CD14-positive monocyte (primary cell): ENCODE measurements around the gene INSYN2B. TPM values are rescaled to one million over a fixed set of nuclear protein-coding genes. Genes with fewer than 3 reads are reported as not detected.

Experiments
- DNase-seq, 3 donors: peaks; one replicate each; pipeline ENCODE4 v3.0.0-alpha.2; 2011 to 2022
- H2AFZ ChIP-seq: 2 replicates; pipeline ENCODE4 v1.6.0; 2012; ENCODE audit warnings: mild to moderate bottlenecking, low read depth, low read length, inconsistent platforms; ENCODE audit not compliant: insufficient read depth, poor library complexity, severe bottlenecking
- H3K27ac ChIP-seq, 2 donors: 1 replicate in 1 of 2; 2 replicates in 1 of 2; pipeline ENCODE4 v1.5.1; 2012 to 2013; ENCODE audit warnings: low read length in 2 of 2, control low read depth in 1 of 2, inconsistent platforms in 1 of 2, low read depth in 1 of 2, mild to moderate bottlenecking in 1 of 2
- H3K27me3 ChIP-seq, 2 donors: one replicate each; pipeline versions ENCODE4 v1.6.0 to v1.6.1; 2011 to 2013; ENCODE audit warnings: low read length in 2 of 2; ENCODE audit not compliant: control insufficient read depth in 2 of 2, insufficient read depth in 2 of 2
- H3K36me3 ChIP-seq, 2 donors: replicated peaks in 1 of 2; 1 replicate in 1 of 2; 2 replicates in 1 of 2; pipeline versions ENCODE4 v1.5.1 to v1.6.1; 2012 to 2013; ENCODE audit warnings: low read length in 2 of 2, control low read depth in 1 of 2, inconsistent platforms in 1 of 2, mild to moderate bottlenecking in 1 of 2; ENCODE audit not compliant: insufficient read depth in 2 of 2, control insufficient read depth in 1 of 2
- H3K4me1 ChIP-seq, 2 donors: 1 replicate in 1 of 2; 2 replicates in 1 of 2; pipeline versions ENCODE4 v1.5.1 to v1.6.1; 2012 to 2013; ENCODE audit warnings: low read length in 2 of 2, control low read depth in 1 of 2, inconsistent platforms in 1 of 2, mild to moderate bottlenecking in 1 of 2, moderate library complexity in 1 of 2; ENCODE audit not compliant: insufficient read depth in 2 of 2, control insufficient read depth in 1 of 2
- H3K4me2 ChIP-seq: replicated peaks from 2 replicates; pipeline ENCODE3; 2012; ENCODE audit warnings: low read length, moderate library complexity, mild to moderate bottlenecking; ENCODE audit not compliant: poor library complexity, severe bottlenecking; ENCODE audit errors: extremely low read depth
- H3K4me3 ChIP-seq, 3 experiments: fragments of 200-600 bp in 1 of 3; sonication (generic) in 1 of 3; replicated peaks in 1 of 3; 1 replicate in 2 of 3; 2 replicates in 1 of 3; pipeline ENCODE4 v1.5.1; 2011 to 2013; ENCODE audit warnings: low read length in 3 of 3, mild to moderate bottlenecking in 3 of 3, control low read depth in 2 of 3, low read depth in 2 of 3, inconsistent platforms in 1 of 3, moderate library complexity in 1 of 3
- H3K79me2 ChIP-seq: 2 replicates; pipeline ENCODE4 v1.6.0; 2012; ENCODE audit warnings: mild to moderate bottlenecking, control low read depth, inconsistent platforms, low read length, moderate library complexity; ENCODE audit not compliant: insufficient read depth
- H3K9ac ChIP-seq: 2 replicates; pipeline ENCODE4 v1.6.0; 2017; ENCODE audit warnings: low read length, mild to moderate bottlenecking; ENCODE audit not compliant: insufficient read depth, poor library complexity, severe bottlenecking
- H3K9me3 ChIP-seq, 2 donors: replicated peaks in 1 of 2; 1 replicate in 1 of 2; 2 replicates in 1 of 2; pipeline versions ENCODE4 v1.5.1 to v1.6.1; 2012 to 2013; ENCODE audit warnings: low read length in 2 of 2, control low read depth in 1 of 2; ENCODE audit not compliant: control insufficient read depth in 1 of 2, insufficient read depth in 1 of 2
- H4K20me1 ChIP-seq: 2 replicates; pipeline ENCODE4 v1.6.0; 2012; ENCODE audit warnings: mild to moderate bottlenecking, low read length, control low read depth, moderate library complexity; ENCODE audit not compliant: insufficient read depth
- H3K27ac Mint-ChIP-seq, 7 donors: one replicate each; pipeline ENCODE4 v1.8.0; 2020; ENCODE audit warnings: mild to moderate bottlenecking in 7 of 7, mixed read lengths in 7 of 7, moderate library complexity in 6 of 7, inconsistent platforms in 2 of 7
- H3K27me3 Mint-ChIP-seq, 3 donors: one replicate each; pipeline ENCODE4 v1.8.0; 2021 to 2022; ENCODE audit warnings: low read depth in 3 of 3, mild to moderate bottlenecking in 3 of 3, mixed read lengths in 3 of 3, moderate library complexity in 3 of 3, inconsistent platforms in 1 of 3
- H3K36me3 Mint-ChIP-seq, 2 donors: one replicate each; pipeline ENCODE4 v1.8.0; 2020; ENCODE audit warnings: mixed read lengths in 2 of 2, inconsistent platforms in 1 of 2, mild to moderate bottlenecking in 1 of 2
- H3K4me1 Mint-ChIP-seq: one replicate; pipeline ENCODE4 v1.8.0; 2020; ENCODE audit warnings: mild to moderate bottlenecking, mixed read lengths
- H3K4me3 Mint-ChIP-seq, 2 donors: one replicate each; pipeline ENCODE4 v1.8.0; 2020; ENCODE audit warnings: mild to moderate bottlenecking in 2 of 2, mixed read lengths in 2 of 2, moderate library complexity in 1 of 2
- H3K9me3 Mint-ChIP-seq, 7 donors: one replicate each; pipeline ENCODE4 v1.8.0; 2020 to 2022; ENCODE audit warnings: mixed read lengths in 7 of 7, mild to moderate bottlenecking in 6 of 7, moderate library complexity in 6 of 7, inconsistent platforms in 2 of 7
- CTCF ChIP-seq: fragments of 200-600 bp; IDR thresholded peaks from one replicate; pipeline ENCODE4 v1.8.0; 2022; ENCODE audit warnings: antibody characterized with exemption, mild to moderate bottlenecking
- WGBS: methylation state at CpG from one replicate; pipeline ENCODE4 v1.1.5; 2013; ENCODE audit warnings: missing lambda C conversion rate; ENCODE audit not compliant: insufficient coverage; 5-methylcytosine and 5-hydroxymethylcytosine counted together
- intact Hi-C, 2 donors: fragments of 100-400 bp; cut with micrococcal nuclease; formaldehyde crosslinking; loops; one replicate each; pipeline versions ENCODE4 v1.15.0 to v1.15.1; 2023
- polyA plus RNA-seq, 3 donors: library from polyadenylated mRNA; depleted of rRNA in 1 of 3; unstranded in 2 of 3; stranded (reverse) in 1 of 3; fragments of 300-500 nt in 2 of 3; fragments of >200 nt in 1 of 3; fragmentation: Illumina TruSeq in 2 of 3; gene quantifications; 1 replicate in 2 of 3; 2 replicates in 1 of 3; pipeline ENCODE4 v1.2.3, GENCODE V29; 2012 to 2021

INSYN2B gene
- polyA plus RNA-seq, 3 donors: 0.17 TPM; not detected in 2

GRCh38 chr5:169935762-169936161 lies 44.5 kb downstream of the INSYN2B start:
- Histone ChIP-seq H2AFZ (no peak overlapping the region), H3K79me2 (peaks cover 9% of the 10 kb centered on the region), H3K36me3 (peaks cover 51 to 82% of the 10 kb centered on the region in 2 donors), H4K20me1 (peaks cover 99% of the 10 kb centered on the region), H3K9ac (no peak overlapping the region), H3K9me3 (no peaks in the 10 kb centered on the region), H3K27ac (peak overlapping the region in 1 of 2 donors; percentile 40), H3K27me3 (no peaks in the 10 kb centered on the region), H3K4me1 (no peaks in the 10 kb centered on the region), H3K4me3 (no peak overlapping the region), H3K4me2 (no peak overlapping the region)
- Mint-ChIP-seq H3K4me3 (no peak overlapping the region), H3K9me3 (peaks cover 0 to 3% (median 0%) of the 10 kb centered on the region in 7 donors), H3K4me1 (peaks cover 12% of the 10 kb centered on the region), H3K36me3 (peaks cover 64 to 75% of the 10 kb centered on the region in 2 donors), H3K27ac (peak overlapping the region in 1 of 7 donors; percentile 32), H3K27me3 (no peaks in the 10 kb centered on the region)
- no peak for DNase-seq
- TF ChIP-seq CTCF: no peak
- intact Hi-C loops: no loop called here
- no CpG with 5 or more reads among the region's 5 CpGs for WGBS

- peaks cover 68 to 79% of the 10 kb centered on the region in 2 donors for H3K36me3 Mint-ChIP-seq
- peaks cover 12% of the 10 kb centered on the region for H3K4me1 Mint-ChIP-seq
- no peak overlapping the region for H3K4me3 Mint-ChIP-seq
- DNase-seq: no peak
- Histone ChIP-seq H3K79me2 (peaks cover 9% of the 10 kb centered on the region), H2AFZ (no peak overlapping the region), H3K9ac (no peak overlapping the region), H4K20me1 (peaks cover 99% of the 10 kb centered on the region), H3K4me1 (no peaks in the 10 kb centered on the region), H3K27ac (no peak overlapping the region), H3K4me2 (no peak overlapping the region), H3K9me3 (no peaks in the 10 kb centered on the region), H3K36me3 (peaks cover 53 to 88% of the 10 kb centered on the region in 2 donors), H3K4me3 (no peak overlapping the region), H3K27me3 (no peaks in the 10 kb centered on the region)
- no peaks in the 10 kb centered on the region for H3K27me3 Mint-ChIP-seq
- no peak for TF ChIP-seq CTCF
- peaks cover 0 to 3% (median 0%) of the 10 kb centered on the region in 7 donors for H3K9me3 Mint-ChIP-seq
- peak overlapping the region in 1 of 7 donors; percentile 34 for H3K27ac Mint-ChIP-seq
- WGBS: 83% methylated on average over 7 of the region's 7 CpGs
- intact Hi-C loops: no loop called here
These were observed 45.3 kb downstream of the INSYN2B start for GRCh38 chr5:169934990-169935389.
